HG03354 (cell line): ENCODE data around the gene LRIT1.
A peak's percentile ranks its signal among the peaks of the same experiment; 100 is the strongest.

Experiments
- ATAC-seq: cut with Tn5 transposase; IDR thresholded peaks from one replicate; pipeline ENCODE4 v1.9.1; 2021; ENCODE audit warnings: mild to moderate bottlenecking; ENCODE audit not compliant: unreplicated experiment, poor library complexity, severe bottlenecking

LRIT1 gene

DNA sequence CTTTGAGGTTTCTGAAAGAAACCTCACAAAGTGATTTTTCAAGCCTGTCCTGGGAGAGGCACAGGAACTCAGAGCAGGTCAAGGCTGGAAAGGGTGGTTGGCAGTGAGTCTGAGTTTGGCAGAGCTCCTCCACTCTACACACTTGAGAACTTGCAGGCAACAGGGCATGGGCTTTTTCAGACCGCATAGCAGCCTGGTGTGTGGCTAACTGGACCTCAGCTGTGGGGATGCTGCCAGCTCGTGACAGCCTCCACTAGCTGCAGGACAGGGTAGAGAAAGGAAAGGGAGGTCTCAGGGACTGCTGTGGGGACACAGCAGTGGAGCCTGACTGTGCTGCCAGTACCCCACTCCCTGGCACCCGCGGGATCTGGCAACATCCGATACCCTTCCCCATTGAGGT lies 44.4 kb downstream of the LRIT1 start:
- no peak for ATAC-seq

GRCh38 chr10:84196083-84196482 lies 45.3 kb downstream of the LRIT1 start:
- no peak for ATAC-seq

DNA sequence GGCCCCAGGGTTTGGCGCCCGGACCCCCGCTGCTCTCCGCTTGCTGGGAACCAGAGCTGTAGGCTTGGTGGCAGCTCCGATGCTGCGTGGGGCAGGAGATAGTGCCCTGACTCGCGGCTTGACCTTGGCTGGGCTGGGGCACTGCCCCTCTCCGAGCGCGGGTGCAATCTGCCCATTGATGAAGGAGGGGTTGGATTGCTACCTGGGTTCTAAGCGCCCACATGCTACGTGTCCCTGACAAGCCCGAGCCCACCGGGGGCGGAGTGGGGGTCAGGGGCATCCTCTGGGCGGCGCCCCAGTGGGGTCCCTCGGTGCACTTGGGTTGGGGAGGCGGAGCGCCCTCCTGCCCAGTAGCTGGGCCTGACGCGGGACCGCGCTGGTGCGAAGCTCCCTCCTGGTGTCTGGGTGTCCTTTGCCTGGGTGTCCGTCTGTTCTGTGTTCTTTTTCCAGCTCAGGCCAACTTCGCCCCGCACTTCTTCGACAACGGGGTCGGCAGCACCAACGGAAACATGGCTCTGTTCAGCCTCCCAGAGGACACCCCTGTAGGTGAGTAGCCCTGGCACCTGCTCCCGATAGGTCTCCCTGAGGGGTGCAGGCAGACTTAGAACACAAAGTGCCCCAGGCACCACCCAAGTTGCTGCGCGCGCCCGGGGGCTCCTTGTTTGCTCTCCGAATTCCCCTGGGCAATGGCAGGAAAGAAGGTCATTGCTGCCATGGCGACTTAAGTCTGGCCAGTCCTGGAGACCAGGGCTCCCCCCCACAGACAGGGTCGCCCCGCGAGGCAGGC lies 46.1 kb downstream of the LRIT1 start:
- peak; percentile 2 for ATAC-seq

DNA sequence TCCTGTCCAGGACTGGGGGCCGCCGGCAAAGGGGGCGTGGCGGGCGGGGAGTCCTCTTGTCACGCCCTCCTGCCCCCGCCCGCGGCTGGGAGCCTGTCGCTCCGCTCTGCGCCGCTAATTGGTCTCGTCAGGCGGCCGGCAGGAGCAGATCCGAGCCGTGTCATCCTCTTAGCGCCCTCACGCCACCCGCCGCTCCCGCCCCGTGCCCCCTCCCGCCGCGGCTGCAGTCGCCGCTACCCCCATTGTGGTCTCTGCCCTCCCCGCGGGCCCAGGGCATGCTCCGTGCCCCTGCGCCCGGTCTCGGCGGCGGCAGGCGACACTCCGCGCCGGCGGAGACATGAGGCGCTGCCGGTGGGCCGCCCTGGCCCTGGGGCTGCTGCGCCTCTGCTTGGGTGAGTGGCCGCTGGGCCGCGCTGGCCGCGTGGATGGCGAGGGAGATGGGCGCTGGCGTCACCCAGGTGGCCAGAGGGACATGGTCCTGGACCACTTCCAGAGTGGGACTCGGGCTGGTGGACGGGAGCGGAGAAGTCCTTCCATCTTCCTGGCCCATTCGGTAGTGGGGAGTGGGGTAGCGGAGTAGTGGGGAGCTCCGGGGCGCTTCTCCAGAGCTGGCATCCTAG lies 46.8 kb downstream of the LRIT1 start, which contains the start of gene CDHR1:
CDHR1 (plus strand) TSS at position 114 of the 620 bp plus-strand sequence; CDS start at position 338, 224 bp downstream.
- ATAC-seq: peak; percentile 78

GRCh38 chr10:84193846-84194423 lies 47.4 kb downstream of the LRIT1 start:
- ATAC-seq: no peak

GRCh38 chr10:84193327-84193726 lies 48.0 kb downstream of the LRIT1 start:
- ATAC-seq: no peak

- no peak for ATAC-seq
Observed at GRCh38 chr10:84191106-84191505, 50.2 kb downstream of the LRIT1 start.

DNA sequence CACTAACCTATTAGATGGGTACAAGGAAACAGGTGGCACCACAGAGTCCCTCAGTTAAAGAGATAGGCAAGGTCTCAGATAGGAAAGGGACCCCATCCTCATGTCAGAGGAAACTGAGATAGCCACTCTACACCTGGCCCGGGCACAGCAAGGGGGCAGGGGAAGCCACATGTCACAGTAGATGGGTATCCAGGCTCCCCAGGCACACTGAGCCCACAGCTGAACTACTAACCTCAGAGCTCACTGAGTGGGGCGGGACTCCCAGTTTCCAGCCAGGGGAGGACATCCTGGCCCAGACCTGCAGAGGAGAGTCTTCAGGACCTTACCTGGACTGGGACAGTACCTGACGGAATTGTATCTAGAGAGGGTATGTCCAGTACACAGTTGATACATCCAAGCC lies 50.7 kb downstream of the LRIT1 start:
- ATAC-seq: no peak

- ATAC-seq: no peak
Observed at GRCh38 chr10:84188815-84189214, 52.5 kb downstream of the LRIT1 start.

DNA sequence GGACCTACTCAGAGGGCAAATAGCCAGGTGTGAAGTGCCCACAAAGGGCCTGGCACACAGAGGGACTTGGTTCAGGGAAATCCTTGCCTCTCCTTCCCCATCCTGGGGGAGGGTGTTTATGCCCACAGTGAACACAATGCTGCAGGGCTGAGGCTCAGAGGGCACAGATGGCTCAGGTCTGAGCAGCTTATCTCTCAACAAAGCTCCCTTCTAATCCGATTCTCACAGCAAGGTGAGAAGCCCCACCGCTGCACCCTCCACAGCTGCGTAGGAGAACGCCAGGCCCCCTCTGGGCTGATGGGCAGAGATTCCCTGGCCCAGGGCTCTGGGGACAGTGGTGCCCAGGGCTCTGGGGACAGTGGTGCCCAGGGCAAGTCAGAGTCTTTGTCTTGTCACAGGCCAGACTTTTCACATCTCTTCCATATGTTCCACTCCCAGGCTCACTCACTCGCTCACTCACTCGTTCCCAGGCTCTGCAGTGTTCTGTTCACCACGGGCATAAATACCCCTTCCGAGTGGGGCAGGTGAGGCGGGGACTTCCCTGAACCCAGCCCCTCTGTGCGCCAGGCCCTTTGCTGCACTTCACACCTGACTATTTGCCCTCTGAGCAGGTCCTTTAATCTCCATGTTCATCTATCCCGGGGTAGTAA lies 55.7 kb downstream of the LRIT1 start:
- no peak for ATAC-seq

GRCh38 chr10:84184517-84184916 lies 56.8 kb downstream of the LRIT1 start:
- no peak for ATAC-seq

DNA sequence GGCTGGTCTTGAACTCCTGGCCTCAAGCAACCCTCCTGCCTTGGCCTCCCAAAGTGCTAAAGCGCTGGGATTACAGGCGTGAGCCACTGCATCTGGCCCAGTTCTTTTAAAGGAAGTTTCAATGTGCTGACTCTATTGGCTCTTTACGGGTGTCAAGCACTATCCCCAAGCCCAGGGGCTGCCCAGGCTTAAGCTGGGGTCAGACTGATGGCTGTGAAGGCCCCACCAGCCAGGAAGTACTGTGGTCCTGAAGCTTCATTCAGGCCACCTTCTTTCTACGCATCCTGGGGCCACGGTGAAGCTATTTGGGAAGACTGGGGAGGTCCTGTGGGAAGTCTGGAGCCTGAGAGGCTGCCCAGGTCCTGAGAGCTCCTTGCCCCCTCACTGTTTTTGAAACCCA lies 59.7 kb downstream of the LRIT1 start:
- no peak for ATAC-seq
